Nephron progenitor cell (in vitro differentiated cells): ENCODE measurements around the gene PTGES3.
"Not testable (repeated sequence)": the region's sequence is repeated elsewhere in the genome, so short reads cannot be mapped to it uniquely, and the experiment has no call there.

Experiments
- DNase-seq: peaks from one replicate; pipeline ENCODE4 v3.0.0; 2021
- H3K27ac Mint-ChIP-seq: 2 replicates; pipeline ENCODE4 v1.8.0; 2021; ENCODE audit warnings: mild to moderate bottlenecking, moderate library complexity, mixed read lengths
- H3K27me3 Mint-ChIP-seq: 2 replicates; pipeline ENCODE4 v1.8.0; 2021; ENCODE audit warnings: mild to moderate bottlenecking, low read depth, mixed read lengths; ENCODE audit not compliant: poor library complexity
- H3K36me3 Mint-ChIP-seq: 2 replicates; pipeline ENCODE4 v1.8.0; 2021; ENCODE audit warnings: low read depth, mixed read lengths
- H3K4me1 Mint-ChIP-seq: 2 replicates; pipeline ENCODE4 v1.8.0; 2021; ENCODE audit warnings: mixed read lengths
- H3K4me3 Mint-ChIP-seq: 2 replicates; pipeline ENCODE4 v1.8.0; 2021; ENCODE audit warnings: mild to moderate bottlenecking, moderate library complexity, mixed read lengths
- H3K9me3 Mint-ChIP-seq: 2 replicates; pipeline ENCODE4 v1.8.0; 2021; ENCODE audit warnings: mild to moderate bottlenecking, moderate library complexity, mixed read lengths
- TF ChIP-seq, protein P1 (sequence below): fragments of 200-600 bp; sonication (generic); IDR thresholded peaks from 2 replicates; pipeline ENCODE4 v1.5.0; 2021; ENCODE audit warnings: antibody characterized with exemption

The PTGES3 gene

GRCh38 chr12:56657416-56658379, 30.4 kb downstream of the PTGES3 start:
- H3K9me3 Mint-ChIP-seq: peaks cover 36% of the 10 kb centered on the region
- H3K27me3 Mint-ChIP-seq: peaks cover 3% of the 10 kb centered on the region
- no peak overlapping the region for H3K27ac Mint-ChIP-seq
- H3K4me3 Mint-ChIP-seq: no peak overlapping the region
- TF ChIP-seq, protein P1, sequence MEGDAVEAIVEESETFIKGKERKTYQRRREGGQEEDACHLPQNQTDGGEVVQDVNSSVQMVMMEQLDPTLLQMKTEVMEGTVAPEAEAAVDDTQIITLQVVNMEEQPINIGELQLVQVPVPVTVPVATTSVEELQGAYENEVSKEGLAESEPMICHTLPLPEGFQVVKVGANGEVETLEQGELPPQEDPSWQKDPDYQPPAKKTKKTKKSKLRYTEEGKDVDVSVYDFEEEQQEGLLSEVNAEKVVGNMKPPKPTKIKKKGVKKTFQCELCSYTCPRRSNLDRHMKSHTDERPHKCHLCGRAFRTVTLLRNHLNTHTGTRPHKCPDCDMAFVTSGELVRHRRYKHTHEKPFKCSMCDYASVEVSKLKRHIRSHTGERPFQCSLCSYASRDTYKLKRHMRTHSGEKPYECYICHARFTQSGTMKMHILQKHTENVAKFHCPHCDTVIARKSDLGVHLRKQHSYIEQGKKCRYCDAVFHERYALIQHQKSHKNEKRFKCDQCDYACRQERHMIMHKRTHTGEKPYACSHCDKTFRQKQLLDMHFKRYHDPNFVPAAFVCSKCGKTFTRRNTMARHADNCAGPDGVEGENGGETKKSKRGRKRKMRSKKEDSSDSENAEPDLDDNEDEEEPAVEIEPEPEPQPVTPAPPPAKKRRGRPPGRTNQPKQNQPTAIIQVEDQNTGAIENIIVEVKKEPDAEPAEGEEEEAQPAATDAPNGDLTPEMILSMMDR: no peak
- H3K4me1 Mint-ChIP-seq: no peaks in the 10 kb centered on the region
- peaks cover 31% of the 10 kb centered on the region for H3K36me3 Mint-ChIP-seq
- DNase-seq: no peak

DNA sequence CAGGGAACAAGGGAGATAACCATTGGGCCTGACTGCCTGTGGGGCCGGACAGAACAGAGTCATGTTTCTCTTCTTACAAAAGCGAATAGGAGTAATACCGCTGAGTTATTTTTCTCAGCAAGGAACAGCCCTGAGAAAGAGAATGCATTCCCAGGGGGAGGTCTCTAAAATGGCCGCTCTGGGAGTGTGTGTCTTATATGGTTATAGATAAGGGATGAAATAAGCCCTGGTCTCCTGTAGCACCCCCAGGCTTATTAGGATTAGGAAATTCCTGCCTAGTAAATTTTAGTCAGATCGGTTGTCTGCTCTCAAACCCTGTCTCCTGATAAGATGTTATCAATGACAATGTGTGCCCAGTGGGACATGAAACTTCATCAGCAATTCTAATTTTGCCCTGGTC, 34.3 kb downstream of the PTGES3 start:
- Mint-ChIP-seq H3K9me3 (peaks cover 55% of the 10 kb centered on the region), H3K36me3 (peaks cover 37% of the 10 kb centered on the region)
- H3K4me1 Mint-ChIP-seq, H3K27me3 Mint-ChIP-seq, H3K27ac Mint-ChIP-seq, H3K4me3 Mint-ChIP-seq: not testable (repeated sequence)
- peak; percentile 9 for DNase-seq

DNA sequence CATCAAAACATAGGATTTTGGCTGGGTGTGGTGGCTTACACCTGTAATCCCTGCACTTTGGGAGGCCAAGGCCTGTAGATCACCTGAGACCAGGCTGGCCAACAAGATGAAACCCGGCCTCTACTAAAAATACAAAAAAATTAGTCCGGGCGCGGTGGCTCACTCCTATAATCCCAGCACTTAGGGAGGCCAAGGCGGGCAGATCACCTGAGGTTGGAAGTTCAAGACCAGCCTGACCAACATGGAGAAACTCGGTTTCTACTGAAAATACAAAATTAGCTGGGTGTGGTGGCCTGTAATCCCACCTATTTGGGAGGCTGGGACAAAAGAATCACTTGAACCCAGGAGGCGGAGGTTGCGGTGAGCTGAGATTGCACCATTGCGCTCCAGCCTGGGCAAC, 40.1 kb downstream of the PTGES3 start:
- Mint-ChIP-seq H3K36me3 (peaks cover 34% of the 10 kb centered on the region), H3K9me3 (peaks cover 27% of the 10 kb centered on the region), H3K4me1 (peaks cover 25% of the 10 kb centered on the region)
- not testable (repeated sequence) for H3K27me3 Mint-ChIP-seq, DNase-seq, H3K27ac Mint-ChIP-seq, H3K4me3 Mint-ChIP-seq

- DNase-seq: peak; percentile 88
- Mint-ChIP-seq H3K27ac (peak within 1 kb of the TSS; percentile 95), H3K27me3 (no peaks in the 10 kb centered on the region), H3K4me1 (peaks cover 25% of the 10 kb centered on the region), H3K9me3 (peaks cover 11% of the 10 kb centered on the region), H3K4me3 (peak within 1 kb of the TSS; percentile 100), H3K36me3 (peaks cover 35% of the 10 kb centered on the region)
- TF ChIP-seq, protein P1: no peak
Observed at GRCh38 chr12:56645717-56646446, 42.2 kb downstream of the PTGES3 start, which contains the start of gene ATP5F1B. Gene ATP5F1B (minus strand): TSS chr12:56645984. CDS start chr12:56645963, 21 bp downstream.

DNA sequence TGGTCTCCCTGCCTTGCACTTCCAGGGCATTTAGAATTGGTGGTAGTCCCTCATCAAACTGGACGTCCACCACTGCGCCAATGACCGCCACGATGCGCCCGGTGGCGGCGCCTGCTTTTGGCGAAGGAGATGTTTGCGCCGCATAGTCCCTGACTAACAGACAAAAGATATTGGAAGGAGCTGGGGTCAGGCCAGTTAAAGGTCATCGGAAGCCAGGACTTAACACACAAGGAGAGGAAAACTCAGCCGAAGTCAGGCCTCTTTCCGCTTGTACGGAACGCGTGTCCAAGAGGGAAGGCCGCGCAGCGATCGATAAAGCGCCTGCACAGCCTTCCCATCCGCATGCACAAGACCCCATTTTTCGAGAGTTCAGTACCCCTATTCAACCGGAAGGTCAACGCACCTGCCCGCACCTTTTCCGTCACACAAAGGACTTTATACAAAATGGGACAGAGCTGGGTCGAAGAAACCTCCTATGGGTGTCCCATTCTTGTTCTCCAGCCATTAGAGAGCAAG, 42.8 kb downstream of the PTGES3 start:
- Mint-ChIP-seq H3K36me3 (peaks cover 40% of the 10 kb centered on the region), H3K4me3 (peak overlapping the region; percentile 100), H3K27me3 (no peaks in the 10 kb centered on the region), H3K9me3 (peaks cover 5% of the 10 kb centered on the region), H3K27ac (peak overlapping the region; percentile 94), H3K4me1 (peaks cover 25% of the 10 kb centered on the region)
- peak; percentile 18 for DNase-seq
- TF ChIP-seq, protein P1: no peak

GRCh38 chr12:56644654-56645053, 43.4 kb downstream of the PTGES3 start:
- peaks cover 5% of the 10 kb centered on the region for H3K9me3 Mint-ChIP-seq
- no peak overlapping the region for H3K27ac Mint-ChIP-seq

More at GRCh38 chr12:56644654-56645053, 43.4 kb downstream of the PTGES3 start:
- Mint-ChIP-seq H3K36me3 (peaks cover 46% of the 10 kb centered on the region), H3K27me3 (no peaks in the 10 kb centered on the region), H3K4me1 (peaks cover 25% of the 10 kb centered on the region), H3K4me3 (peak overlapping the region; percentile 100)
- no peak for DNase-seq
- TF ChIP-seq, protein P1: no peak
